Measurements from ENCODE around the gene DSTN.

GRCh38 chr20:17555106-17555505 is 14.8 kb upstream of the DSTN start:
- TF ChIP-seq, protein P1, sequence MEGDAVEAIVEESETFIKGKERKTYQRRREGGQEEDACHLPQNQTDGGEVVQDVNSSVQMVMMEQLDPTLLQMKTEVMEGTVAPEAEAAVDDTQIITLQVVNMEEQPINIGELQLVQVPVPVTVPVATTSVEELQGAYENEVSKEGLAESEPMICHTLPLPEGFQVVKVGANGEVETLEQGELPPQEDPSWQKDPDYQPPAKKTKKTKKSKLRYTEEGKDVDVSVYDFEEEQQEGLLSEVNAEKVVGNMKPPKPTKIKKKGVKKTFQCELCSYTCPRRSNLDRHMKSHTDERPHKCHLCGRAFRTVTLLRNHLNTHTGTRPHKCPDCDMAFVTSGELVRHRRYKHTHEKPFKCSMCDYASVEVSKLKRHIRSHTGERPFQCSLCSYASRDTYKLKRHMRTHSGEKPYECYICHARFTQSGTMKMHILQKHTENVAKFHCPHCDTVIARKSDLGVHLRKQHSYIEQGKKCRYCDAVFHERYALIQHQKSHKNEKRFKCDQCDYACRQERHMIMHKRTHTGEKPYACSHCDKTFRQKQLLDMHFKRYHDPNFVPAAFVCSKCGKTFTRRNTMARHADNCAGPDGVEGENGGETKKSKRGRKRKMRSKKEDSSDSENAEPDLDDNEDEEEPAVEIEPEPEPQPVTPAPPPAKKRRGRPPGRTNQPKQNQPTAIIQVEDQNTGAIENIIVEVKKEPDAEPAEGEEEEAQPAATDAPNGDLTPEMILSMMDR (IDR thresholded peaks at IDR 0.05) = no peak
- TF ChIP-seq POLR2AphosphoS5 (IDR thresholded peaks at IDR 0.05) = no peak
- no peak for TF ChIP-seq EP300 (IDR thresholded peaks at IDR 0.05)

All from gastroesophageal sphincter (tissue), 3 donors.